HG02973 (cell line): ENCODE measurements around the gene SPNS3.

ENCODE experiments used
- ATAC-seq: cut with Tn5 transposase; IDR thresholded peaks from one replicate; pipeline ENCODE4 v1.9.1; 2021; ENCODE audit warnings: moderate library complexity; ENCODE audit not compliant: unreplicated experiment

SPNS3 gene

DNA sequence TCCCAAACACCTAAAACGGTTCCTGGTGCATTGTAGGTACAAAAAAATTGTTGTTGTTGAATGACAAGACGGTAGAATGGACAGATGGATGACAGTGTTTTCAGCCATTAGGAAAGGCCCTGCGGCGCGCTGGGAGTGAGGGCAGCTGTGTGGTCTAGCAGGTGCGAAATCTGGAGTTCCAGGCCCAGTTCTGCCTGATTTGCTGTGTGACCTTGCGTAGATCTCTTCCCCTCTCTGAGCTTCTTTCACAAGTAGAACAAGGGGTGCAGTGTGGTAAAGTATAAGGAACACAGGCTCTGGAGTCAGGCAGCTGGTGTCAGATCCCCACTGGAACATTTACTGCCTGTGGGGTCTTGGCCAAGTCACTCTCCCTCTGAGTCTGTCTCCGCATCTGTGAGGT is 90.2 kb downstream of the SPNS3 start:
- ATAC-seq: no peak

DNA sequence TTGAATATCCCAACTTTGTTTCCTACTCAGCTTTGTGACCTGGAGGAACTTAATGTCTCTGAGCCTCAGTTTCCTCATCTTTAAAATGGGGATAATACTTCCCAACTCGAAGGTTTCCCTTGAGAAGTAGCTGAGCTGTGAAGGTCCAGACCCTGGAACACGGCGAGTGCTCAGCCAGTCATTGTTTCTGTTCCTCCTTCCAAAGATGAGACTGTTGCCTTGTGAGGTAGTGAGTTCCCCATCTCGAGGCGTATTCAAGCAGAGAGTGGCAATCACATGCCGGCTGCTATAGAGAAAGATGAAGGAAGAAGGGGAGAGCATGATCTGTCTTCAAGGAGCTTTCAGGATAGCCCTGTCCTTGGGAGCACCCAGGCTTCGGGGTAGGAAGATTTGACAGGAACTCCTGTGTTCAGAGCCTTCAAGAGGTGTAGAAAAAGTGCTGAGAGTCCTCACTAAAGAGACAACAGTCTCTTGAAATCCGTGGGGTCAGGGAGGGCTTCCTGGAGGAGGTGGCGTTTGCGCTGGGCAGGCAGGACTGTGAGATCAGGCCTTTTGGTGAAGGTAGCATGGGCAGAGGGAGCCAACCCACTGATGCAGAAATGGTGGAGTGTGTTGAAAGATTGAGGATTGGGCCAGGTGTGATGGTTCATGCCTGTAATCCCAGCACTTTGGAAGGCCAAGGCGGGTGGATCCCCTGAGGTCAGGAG is 92.1 kb downstream of the SPNS3 start:
- ATAC-seq: no peak

DNA sequence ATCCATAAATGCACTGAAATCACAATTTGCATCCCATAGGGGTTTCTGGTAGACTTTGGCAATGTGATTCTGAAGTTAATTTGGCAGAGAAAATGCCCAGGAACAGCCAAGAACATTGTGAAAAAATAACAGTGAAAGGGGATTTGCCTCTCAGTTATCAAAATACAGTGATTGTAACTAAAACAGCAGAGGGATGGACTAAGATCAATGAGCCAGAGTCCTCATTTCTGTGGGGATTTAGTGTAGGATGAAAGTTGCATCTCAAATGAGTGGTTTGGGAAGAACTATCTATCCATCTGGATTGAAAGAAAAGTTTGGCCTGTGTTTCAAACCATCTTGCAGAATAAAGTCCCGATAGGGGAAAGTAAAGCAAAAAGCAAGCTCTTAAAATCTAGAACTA is 93.4 kb downstream of the SPNS3 start:
- ATAC-seq: no peak

DNA sequence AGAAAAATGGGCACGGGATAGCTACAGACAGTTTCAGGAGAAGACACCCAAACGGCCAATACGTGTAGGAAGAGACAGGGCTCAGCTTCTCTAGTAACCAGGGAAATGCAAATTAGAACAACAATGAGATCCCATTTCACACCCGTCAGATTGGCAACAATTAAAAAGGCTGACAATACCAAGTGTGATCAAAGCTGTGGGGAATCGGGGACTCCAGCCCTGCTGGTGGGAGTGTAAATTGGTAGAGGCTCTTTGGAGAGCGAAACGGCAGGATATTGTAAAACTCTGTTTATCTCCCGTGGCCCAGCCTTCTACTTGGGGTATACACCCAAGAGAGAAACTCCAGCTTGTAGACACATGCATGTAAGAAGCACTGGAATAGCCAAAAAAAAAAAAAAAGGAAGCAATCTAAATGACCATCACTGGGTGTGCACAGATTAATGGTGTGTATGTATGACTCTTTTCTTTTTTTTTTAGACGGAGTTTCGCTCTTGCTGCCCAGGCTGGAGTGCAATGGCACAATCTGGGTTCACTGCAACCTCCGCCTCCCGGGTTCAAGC is 93.9 kb downstream of the SPNS3 start:
- no peak for ATAC-seq

DNA sequence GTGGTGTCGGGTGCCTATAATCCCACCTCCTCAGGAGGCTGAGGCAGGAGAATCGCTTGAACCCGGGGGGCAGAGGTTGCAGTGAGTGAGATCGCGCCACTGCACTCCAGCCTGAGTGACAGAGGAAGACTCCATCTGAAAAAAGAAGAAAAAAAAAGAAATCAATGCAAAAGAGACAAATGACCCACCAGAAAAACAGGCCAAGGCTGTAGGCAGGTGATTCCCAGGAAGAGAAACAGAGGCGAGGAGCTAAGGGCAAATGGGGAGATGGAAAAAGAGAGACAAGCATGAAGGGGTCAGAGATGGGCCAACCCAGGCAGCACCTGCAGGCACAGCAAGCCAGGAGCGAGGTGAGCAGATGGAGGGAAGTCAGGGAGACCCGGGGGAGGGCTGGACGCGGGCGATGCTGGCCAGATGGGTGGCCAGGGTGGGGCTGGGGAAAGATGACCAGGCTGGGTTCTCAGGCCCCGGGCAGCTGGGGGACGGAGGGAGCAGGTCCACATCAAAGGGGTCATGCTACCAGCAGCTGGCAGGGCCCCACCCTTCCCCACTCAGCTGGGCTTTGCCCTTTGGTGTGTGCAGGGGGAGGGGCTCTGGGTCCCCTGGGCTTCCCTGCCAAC is 95.9 kb downstream of the SPNS3 start:
- ATAC-seq: no peak

DNA sequence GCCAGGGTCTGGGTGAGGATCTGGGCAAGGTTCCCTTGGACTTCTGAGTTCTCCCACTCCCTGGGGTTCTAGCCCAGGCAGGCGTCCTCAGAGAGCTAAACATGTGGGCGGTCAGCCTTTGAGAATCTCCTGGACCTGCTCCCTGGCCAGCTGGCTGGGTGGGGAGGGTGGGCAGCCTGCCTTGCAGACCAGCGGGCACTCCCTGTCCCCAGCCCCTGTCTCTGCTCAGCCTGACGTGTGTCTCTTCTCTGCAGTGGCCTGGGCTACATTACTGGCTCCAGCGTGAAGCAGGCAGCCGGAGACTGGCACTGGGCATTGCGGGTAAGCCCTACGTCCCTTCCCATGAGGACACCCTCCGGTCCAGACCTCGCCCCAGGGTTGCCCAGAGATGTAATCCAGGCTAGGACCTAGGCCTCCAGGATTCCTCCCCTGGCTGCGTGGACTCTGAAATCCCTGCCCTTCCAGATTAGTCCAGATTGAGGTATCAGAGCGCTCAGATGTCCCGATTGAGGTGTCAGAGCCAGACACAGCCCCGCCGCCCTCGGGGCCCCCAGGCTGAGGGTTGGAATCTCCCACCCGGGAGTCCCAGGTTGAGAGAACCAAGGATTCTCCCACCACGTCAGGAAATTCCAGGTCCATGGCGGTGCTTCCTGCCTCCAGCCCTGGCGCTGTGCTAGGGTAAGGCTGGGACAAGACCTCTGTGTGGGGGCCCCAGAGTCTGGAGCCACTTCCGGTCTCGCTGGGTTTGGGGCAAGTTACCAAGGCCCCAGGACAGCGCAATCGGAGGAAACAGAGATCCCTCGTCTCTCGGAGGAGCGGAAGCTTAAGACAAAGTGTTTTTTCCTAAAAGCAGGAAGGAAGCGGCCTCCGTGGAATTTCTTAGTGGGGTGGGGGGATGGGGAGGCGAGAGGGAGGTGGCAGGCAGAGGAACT is 97.3 kb downstream of the SPNS3 start:
- ATAC-seq: no peak

DNA sequence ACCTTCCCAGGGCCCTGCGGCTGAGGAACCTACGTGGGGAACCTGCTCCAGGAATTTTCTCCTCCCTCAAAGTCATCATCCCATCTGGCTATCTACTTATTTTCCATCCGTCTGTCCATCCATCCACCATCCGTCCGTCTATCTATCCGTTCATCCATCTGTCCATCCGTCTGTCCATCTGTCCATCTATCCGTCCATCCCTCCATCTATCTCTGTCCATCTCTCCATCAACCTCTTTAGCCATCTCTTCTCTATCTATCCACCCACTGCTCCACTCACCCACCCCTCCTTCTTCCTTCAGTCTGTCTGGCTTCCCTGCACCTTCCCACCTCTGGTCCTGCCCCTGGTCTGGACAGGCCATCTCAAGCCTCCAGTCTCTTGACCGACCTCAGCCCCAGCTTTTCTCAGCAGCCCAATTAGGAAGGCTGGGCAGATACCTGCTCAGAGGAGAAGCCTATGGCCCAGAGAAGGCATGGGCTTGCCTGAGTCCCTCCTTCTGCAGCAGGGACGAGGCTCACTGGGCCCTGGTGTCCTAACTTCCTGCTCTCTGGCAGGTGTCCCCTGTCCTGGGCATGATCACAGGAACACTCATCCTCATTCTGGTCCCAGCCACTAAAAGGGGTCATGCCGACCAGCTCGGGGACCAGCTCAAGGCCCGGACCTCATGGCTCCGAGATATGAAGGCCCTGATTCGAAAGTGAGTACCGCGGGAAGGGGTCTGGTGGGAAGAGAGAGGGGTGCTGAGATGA is 98.4 kb downstream of the SPNS3 start:
- ATAC-seq: no peak

DNA sequence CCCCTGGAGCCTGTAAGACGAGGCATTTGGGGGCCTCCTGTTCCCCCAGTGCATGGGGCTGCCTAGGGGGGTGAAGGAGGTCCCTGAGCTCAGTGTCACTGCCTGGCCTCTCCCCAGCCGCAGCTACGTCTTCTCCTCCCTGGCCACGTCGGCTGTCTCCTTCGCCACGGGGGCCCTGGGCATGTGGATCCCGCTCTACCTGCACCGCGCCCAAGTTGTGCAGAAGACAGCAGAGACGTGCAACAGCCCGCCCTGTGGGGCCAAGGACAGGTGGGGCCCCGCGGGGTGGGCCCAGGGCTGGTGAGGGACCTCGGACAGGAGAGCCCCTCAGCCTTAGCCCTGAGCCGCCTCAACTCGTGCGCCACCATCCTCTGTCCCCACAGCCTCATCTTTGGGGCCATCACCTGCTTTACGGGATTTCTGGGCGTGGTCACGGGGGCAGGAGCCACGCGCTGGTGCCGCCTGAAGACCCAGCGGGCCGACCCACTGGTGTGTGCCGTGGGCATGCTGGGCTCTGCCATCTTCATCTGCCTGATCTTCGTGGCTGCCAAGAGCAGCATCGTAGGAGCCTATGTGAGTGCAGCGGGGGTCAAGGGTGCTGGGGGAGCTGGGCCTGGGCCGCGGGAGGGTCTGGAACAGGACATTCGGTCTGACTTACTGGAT is 99.3 kb downstream of the SPNS3 start:
- no peak for ATAC-seq

DNA sequence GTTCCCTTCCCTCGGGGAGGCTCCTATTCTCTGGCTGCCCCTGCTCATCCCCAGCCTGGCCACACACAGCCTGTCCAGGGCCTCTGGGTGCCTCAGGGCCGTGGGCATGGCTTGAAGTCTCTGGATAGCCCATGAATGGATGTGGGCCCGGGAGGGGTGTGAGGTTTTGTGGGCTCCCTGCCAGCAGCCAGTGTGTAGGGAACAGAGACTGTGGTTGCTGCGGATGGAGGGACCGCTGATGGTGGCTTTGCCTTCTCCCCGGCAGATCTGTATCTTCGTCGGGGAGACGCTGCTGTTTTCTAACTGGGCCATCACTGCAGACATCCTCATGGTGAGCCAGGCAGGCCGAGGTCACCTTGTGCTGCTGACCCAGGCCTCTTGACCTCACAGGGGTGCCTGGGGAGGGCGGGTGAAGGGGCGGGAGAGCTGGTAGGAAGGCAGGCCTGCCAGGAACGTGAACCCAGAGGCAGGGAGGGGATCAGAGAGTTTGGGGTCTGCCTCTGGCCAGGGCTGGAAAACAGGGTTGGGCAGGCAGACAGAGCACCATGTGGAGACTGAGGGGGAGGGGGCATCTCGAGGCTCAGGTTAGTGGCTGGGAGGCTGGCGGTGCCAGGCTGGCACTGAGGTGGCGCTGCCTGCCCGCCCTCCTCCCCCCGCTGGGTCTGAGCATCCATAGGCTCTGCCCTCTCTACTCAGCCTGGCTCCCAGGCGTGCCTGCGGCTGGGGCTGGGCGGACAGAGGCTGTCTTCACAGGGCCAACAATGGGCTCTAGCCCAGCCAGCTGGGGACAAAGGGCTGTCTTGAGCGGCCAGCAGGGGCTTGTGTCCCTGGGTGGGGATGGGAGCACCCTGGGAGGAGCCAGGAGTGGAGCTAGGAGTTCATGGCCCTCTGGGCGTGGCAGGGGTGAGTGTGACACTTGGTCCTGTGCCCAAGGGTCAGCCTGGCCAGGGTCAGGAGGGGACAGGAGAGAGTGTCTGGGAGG is 100.1 kb downstream of the SPNS3 start:
- ATAC-seq: no peak

DNA sequence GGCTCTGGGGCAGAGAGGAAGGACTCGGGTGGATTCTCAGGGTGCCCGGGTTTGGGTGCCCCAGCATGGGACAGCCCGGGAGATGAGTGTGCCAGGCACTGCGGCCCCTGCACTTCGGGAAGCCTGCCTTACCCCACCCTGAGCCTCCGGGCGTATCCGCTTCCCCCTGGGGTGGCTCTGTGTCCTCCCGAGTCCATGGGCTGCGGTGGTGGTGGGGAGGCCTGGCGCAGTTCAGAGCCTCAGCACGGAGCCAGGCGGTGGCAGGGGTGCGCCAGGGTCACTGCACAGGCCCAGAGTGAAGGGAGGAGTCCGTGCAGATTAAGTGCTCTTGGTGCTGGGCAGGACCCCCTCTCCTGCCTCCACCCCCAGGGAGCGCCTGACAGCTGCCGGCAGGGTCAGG is 100.8 kb downstream of the SPNS3 start:
- no peak for ATAC-seq

DNA sequence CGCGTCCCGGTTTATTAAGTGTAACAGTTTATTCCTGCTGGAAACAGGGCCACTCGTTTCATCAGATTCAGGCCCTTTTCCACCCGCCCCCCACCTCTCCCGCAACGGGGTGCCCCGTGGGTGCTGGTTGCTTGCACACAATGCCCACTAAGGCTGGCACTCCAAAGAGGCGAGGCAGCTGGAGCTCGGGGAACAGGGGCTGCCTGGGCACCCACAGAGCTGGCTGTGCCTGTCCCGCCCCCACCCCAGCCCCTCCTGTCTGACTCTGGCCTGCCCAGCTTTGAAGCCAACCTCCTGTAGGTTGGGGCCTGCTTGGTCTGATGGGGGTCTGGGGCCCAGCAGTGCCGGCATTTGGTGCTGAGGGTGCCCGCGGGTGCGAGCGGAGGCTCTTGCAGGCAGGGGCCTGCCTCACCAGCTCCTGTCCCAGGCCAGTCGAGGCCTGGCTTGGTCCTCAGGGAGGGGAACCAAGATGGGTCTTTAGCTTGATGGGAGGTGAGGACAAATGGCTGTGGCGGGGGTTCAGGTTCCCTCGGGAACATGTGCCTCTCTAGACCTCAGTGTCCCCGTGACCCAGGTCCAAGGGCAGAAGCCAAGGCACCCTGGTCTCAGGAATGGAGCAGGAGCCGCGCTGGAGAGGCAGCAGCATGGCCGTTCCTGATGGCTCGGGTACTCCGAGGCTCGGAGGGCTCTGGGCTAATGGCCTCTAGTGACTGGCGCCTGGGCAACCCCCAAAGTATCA is 101.4 kb downstream of the SPNS3 start:
- no peak for ATAC-seq

DNA sequence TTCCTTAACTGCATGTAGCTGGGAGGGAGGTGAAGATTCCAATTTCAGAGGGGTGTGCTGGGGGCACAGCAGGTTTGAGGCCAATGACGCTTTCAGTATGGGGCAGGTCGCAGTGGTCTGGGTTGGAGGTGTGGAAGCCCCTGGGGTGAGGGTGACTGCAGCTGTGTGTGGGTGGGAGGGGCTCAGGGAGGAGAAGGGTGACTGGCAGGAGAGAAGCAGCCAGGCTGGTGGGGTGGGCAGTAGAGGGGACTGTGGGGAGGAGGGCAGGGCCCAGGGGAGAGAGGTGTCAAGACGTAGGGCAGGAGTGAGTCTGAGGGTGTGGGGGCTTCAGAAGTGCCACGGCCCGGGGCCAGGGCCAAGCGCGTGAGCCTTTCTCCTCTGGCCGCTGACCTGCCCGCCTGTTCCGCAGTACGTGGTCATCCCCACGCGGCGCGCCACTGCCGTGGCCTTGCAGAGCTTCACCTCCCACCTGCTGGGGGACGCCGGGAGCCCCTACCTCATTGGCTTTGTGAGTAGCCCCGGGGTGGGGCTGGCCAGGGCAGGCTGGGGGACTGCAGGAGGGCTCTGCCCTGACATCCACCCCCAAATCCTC is 102.0 kb downstream of the SPNS3 start:
- ATAC-seq: no peak

DNA sequence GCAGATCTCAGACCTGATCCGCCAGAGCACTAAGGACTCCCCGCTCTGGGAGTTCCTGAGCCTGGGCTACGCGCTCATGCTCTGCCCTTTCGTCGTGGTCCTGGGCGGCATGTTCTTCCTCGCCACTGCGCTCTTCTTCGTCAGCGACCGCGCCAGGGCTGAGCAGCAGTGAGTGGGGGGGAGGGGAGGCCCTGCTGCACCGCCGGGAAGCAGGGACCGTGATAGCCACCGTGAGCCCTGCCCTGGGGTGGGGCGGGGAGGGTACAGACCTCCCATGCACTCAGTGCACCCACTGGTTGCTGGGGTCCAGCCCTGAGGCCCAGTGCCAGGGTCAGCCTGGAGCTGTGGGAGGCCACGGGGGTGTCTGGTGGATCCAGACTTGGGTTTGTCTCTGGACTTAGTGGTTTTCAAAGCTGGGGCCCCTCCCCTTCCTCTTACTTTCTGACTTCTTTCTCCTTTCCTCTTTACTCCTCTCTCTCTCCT is 102.6 kb downstream of the SPNS3 start:
- ATAC-seq: no peak

DNA sequence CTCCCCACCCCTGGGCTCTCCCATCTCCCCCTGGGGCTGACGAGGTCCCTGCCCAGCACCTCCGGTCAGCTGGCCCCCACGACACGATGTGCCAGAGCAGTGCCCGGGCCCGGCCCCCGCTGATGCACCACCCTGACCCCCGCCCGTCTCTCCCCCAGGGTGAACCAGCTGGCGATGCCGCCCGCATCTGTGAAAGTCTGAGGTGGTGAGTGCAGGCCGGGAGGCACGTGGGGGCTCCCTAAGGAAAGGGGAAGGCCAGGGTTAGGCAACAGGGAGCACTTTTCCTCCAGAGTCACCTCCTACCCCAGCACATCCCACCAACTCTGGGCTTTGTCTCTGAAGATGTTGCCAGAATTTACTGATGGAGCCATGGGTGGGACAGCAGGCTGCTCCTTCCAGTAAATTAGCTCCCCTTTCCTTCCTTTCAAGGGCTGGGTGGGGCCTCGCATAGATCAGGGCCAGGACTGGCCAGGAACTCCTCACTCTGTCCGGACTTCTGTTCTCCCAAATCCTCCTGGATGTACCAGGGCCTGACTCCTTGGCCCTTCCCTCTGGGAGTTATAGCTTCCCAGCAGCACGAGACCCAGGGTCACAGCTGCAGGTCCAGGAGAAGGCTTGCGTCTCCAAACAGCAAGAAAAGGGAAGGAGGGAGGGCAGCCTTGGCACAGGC is 103.1 kb downstream of the SPNS3 start:
- ATAC-seq: no peak
